Panc1 (cell line): ENCODE data around the gene GFAP.

Experiments used
- CTCF ChIP-seq: fragments of 450-650 bp; IDR thresholded peaks from 2 replicates; pipeline ENCODE4 v1.5.1; 2017; ENCODE audit warnings: mild to moderate bottlenecking
- POLR2AphosphoS5 ChIP-seq: IDR thresholded peaks from 2 replicates; pipeline ENCODE4 v1.6.1; 2012; ENCODE audit warnings: mild to moderate bottlenecking, low read depth, low read length, moderate library complexity
- REST ChIP-seq, 2 experiments: IDR thresholded peaks; 2 replicates each; pipeline ENCODE4 v1.6.1; 2011 to 2012; ENCODE audit warnings: low read depth in 2 of 2, control low read depth in 1 of 2, low read length in 1 of 2, mild to moderate bottlenecking in 1 of 2, moderate library complexity in 1 of 2; ENCODE audit not compliant: insufficient read depth in 1 of 2

DNA sequence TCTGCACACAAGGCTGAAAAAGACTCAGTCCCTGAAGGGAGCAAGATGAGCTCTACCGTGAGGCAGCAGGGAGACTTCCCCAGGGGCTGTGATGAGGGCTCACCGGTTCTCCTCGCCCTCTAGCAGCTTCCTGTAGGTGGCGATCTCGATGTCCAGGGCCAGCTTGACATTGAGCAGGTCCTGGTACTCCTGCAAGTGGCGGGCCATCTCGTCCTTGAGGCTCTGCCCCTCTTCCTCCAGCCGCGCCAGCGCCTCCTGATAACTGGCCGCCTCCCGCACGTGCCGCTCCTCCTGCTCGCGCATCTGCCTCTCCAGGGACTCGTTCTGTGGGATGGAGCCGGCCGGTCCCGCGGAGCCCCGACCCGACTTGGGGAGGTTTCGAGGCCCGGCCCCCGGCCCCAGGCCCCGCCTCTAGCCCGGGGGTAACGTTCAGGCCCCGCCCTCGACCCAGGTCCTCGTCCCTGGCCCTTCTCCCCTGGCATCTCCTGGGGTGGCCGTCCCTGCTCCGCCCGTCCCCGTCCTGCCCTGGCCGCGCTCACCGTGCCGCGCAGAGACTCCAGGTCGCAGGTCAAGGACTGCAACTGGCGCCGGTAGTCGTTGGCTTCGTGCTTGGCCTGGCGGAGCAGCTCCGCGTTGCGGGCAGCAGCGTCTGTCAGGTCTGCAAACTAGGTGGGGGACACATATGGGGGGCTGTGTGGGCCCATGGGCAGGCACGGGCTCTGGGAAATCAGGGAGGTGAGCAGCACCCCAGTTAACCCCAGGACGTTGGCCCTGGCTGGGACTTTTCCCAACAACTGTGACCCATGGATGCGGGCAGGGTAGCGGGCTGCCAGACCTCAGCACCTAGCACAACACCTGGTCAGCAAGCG is 3.9 kb downstream of the GFAP start:
- no peak for TF ChIP-seq POLR2AphosphoS5
- TF ChIP-seq CTCF, result peak; percentile 28
- TF ChIP-seq REST (IDR thresholded peaks at IDR 0.05; ENCODE audit: insufficient read depth in 1 of 2, low read depth in 2 of 2, low read length in 1 of 2), result no peak
